PFSK-1 (cell line): ENCODE results near the gene OS9.

Experiments
- FOXP2 ChIP-seq: optimal IDR thresholded peaks from 2 replicates; pipeline ENCODE3; 2011; ENCODE audit warnings: borderline replicate concordance, control low read depth, inconsistent platforms; ENCODE audit not compliant: insufficient read depth; ENCODE audit errors: extremely low read length, extremely low read depth
- POLR2AphosphoS5 ChIP-seq: IDR thresholded peaks from 2 replicates; pipeline ENCODE4 v1.6.1; 2012; ENCODE audit warnings: low read depth, mild to moderate bottlenecking, control low read depth, low read length, moderate library complexity
- SIN3A ChIP-seq: IDR thresholded peaks from 2 replicates; pipeline ENCODE4 v1.6.1; 2012; ENCODE audit warnings: mild to moderate bottlenecking, low read length, moderate library complexity, borderline replicate concordance; ENCODE audit not compliant: insufficient read depth
- TAF1 ChIP-seq: IDR thresholded peaks from 2 replicates; pipeline ENCODE4 v1.6.1; 2012; ENCODE audit warnings: low read length, control low read depth, borderline replicate concordance; ENCODE audit not compliant: insufficient read depth
- TF ChIP-seq, protein P1 (sequence below), 2 experiments: IDR thresholded peaks; 2 replicates each; pipeline versions ENCODE4 v1.6.1 to v1.8.0; 2011 to 2012; ENCODE audit warnings: low read depth in 2 of 2, low read length in 2 of 2, control low read depth in 1 of 2, inconsistent platforms in 1 of 2, mild to moderate bottlenecking in 1 of 2, moderate library complexity in 1 of 2; ENCODE audit not compliant: insufficient read depth in 1 of 2

Gene OS9

GRCh38 chr12:57729321-57729844, 35.5 kb downstream of the OS9 start:
- no peak for TF ChIP-seq TAF1
- TF ChIP-seq FOXP2, result no peak
- TF ChIP-seq, protein P1, sequence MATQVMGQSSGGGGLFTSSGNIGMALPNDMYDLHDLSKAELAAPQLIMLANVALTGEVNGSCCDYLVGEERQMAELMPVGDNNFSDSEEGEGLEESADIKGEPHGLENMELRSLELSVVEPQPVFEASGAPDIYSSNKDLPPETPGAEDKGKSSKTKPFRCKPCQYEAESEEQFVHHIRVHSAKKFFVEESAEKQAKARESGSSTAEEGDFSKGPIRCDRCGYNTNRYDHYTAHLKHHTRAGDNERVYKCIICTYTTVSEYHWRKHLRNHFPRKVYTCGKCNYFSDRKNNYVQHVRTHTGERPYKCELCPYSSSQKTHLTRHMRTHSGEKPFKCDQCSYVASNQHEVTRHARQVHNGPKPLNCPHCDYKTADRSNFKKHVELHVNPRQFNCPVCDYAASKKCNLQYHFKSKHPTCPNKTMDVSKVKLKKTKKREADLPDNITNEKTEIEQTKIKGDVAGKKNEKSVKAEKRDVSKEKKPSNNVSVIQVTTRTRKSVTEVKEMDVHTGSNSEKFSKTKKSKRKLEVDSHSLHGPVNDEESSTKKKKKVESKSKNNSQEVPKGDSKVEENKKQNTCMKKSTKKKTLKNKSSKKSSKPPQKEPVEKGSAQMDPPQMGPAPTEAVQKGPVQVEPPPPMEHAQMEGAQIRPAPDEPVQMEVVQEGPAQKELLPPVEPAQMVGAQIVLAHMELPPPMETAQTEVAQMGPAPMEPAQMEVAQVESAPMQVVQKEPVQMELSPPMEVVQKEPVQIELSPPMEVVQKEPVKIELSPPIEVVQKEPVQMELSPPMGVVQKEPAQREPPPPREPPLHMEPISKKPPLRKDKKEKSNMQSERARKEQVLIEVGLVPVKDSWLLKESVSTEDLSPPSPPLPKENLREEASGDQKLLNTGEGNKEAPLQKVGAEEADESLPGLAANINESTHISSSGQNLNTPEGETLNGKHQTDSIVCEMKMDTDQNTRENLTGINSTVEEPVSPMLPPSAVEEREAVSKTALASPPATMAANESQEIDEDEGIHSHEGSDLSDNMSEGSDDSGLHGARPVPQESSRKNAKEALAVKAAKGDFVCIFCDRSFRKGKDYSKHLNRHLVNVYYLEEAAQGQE (IDR thresholded peaks at IDR 0.05; ENCODE audit: insufficient read depth in 1 of 2, low read depth in 2 of 2, low read length in 2 of 2), result no peak
- no peak for TF ChIP-seq SIN3A
- no peak for TF ChIP-seq POLR2AphosphoS5

GRCh38 chr12:57730336-57731067, 36.6 kb downstream of the OS9 start:
- TF ChIP-seq, protein P1 (IDR thresholded peaks at IDR 0.05; ENCODE audit: insufficient read depth in 1 of 2, low read depth in 2 of 2, low read length in 2 of 2), result no peak
- TF ChIP-seq POLR2AphosphoS5 (no peak), TAF1 (no peak), SIN3A (no peak), FOXP2 (no peak)

- TF ChIP-seq FOXP2 (no peak), SIN3A (no peak), TAF1 (no peak), POLR2AphosphoS5 (no peak)
- TF ChIP-seq, protein P1 (IDR thresholded peaks at IDR 0.05; ENCODE audit: insufficient read depth in 1 of 2, low read depth in 2 of 2, low read length in 2 of 2), result no peak
These were observed 37.6 kb downstream of the OS9 start for GRCh38 chr12:57731411-57732080.

DNA sequence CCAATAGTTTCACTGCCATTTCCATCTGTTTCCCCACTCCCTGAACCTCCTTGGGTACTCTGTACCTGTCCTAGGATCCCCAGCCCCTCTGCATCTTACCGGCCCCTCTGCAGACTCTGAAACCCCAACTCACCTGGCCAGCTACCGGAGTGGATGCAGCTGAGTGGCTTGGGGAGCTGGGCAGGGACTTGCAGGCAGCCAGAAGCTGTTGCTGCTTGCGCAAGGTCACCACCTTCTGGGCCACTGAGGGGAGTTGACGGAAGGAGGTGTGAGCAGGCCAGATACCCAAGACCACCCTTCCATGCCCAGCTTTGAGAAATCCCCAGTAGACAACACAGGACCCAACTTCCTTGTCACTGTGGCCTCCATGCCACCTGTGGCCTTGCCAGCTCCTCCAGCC, 38.3 kb downstream of the OS9 start:
- TF ChIP-seq TAF1, result no peak
- TF ChIP-seq, protein P1 (IDR thresholded peaks at IDR 0.05; ENCODE audit: insufficient read depth in 1 of 2, low read depth in 2 of 2, low read length in 2 of 2), result no peak
